HEK293 (cell line): ENCODE measurements around the gene RORC.

Experiments
- CTCF ChIA-PET: fragments of 350-600 bp; formaldehyde crosslinking; extraction: SDS; loops from one replicate; lab custom pipeline; 2021; ENCODE audit warnings: antibody characterized with exemption; lab: Yijun Ruan, JAX
- POLR2A ChIA-PET: fragments of 300-600 bp; formaldehyde crosslinking; extraction: SDS; loops from one replicate; lab custom pipeline; 2020; ENCODE audit warnings: antibody characterized with exemption, inconsistent platforms; lab: Yijun Ruan, JAX
- H3K27ac ChIP-seq: fragments of 200-500 bp; sonication (Bioruptor generic); 2 replicates; pipeline ENCODE4 v1.5.1; 2014; ENCODE audit warnings: low read depth, low read length, control low read depth, inconsistent platforms; ENCODE audit errors: extremely low read depth
- H3K36me3 ChIP-seq, 2 experiments: fragments of 200-500 bp in 1 of 2; sonication (Bioruptor generic) in 1 of 2; 1 replicate in 1 of 2; 2 replicates in 1 of 2; pipeline ENCODE4 v1.5.1; 2014 to 2017; ENCODE audit warnings: inconsistent platforms in 2 of 2, low read length in 2 of 2; ENCODE audit not compliant: control insufficient read depth in 2 of 2, insufficient read depth in 1 of 2
- H3K4me1 ChIP-seq: fragments of 200-500 bp; sonication (Bioruptor generic); 2 replicates; pipeline ENCODE4 v1.5.1; 2014; ENCODE audit warnings: mild to moderate bottlenecking, low read length, inconsistent platforms; ENCODE audit not compliant: control insufficient read depth, insufficient read depth
- H3K4me3 ChIP-seq: 2 replicates; pipeline ENCODE4 v1.5.1; 2011; ENCODE audit warnings: low read depth, mild to moderate bottlenecking, control low read depth, low read length, moderate library complexity
- H3K9me3 ChIP-seq: fragments of 200-500 bp; sonication (Bioruptor generic); 2 replicates; pipeline ENCODE4 v1.5.1; 2014; ENCODE audit warnings: low read depth, low read length, inconsistent platforms; ENCODE audit not compliant: control insufficient read depth, insufficient read depth
- KLF9 ChIP-seq: fragments of 450-650 bp; formaldehyde crosslinking; IDR thresholded peaks from 2 replicates; pipeline ENCODE4 v1.5.1; 2016; ENCODE audit warnings: missing biosample characterization, missing genetic modification characterization, low read depth
- ZBTB10 ChIP-seq: fragments of 450-650 bp; formaldehyde crosslinking; IDR thresholded peaks from 2 replicates; pipeline ENCODE4 v1.5.1; 2016; ENCODE audit warnings: missing biosample characterization, missing genetic modification characterization
- ZBTB17 ChIP-seq: fragments of 450-650 bp; formaldehyde crosslinking; IDR thresholded peaks from 2 replicates; pipeline ENCODE4 v1.5.1; 2016; ENCODE audit warnings: missing biosample characterization, missing genetic modification characterization
- ZBTB20 ChIP-seq: fragments of 450-650 bp; formaldehyde crosslinking; IDR thresholded peaks from 2 replicates; pipeline ENCODE4 v1.5.1; 2016; ENCODE audit warnings: missing biosample characterization, missing genetic modification characterization
- ZFP41 ChIP-seq: fragments of 450-650 bp; formaldehyde crosslinking; IDR thresholded peaks from 2 replicates; pipeline ENCODE4 v1.5.1; 2016; ENCODE audit warnings: missing biosample characterization, missing genetic modification characterization, borderline replicate concordance
- ZNF169 ChIP-seq: fragments of 450-650 bp; formaldehyde crosslinking; IDR thresholded peaks from 2 replicates; pipeline ENCODE4 v1.5.1; 2016; ENCODE audit warnings: missing biosample characterization, missing genetic modification characterization
- ZNF433 ChIP-seq: fragments of 450-650 bp; formaldehyde crosslinking; IDR thresholded peaks from 2 replicates; pipeline ENCODE4 v1.5.1; 2016; ENCODE audit warnings: missing biosample characterization, missing genetic modification characterization, low read depth
- ZNF549 ChIP-seq: fragments of 450-650 bp; IDR thresholded peaks from 2 replicates; pipeline ENCODE4 v1.5.1; 2018; ENCODE audit warnings: missing biosample characterization, missing genetic modification characterization, mild to moderate bottlenecking, inconsistent platforms, moderate library complexity
- ZNF558 ChIP-seq: fragments of 450-650 bp; formaldehyde crosslinking; IDR thresholded peaks from 2 replicates; pipeline ENCODE4 v1.5.1; 2016; ENCODE audit warnings: missing biosample characterization, missing genetic modification characterization
- ZNF571 ChIP-seq: fragments of 450-650 bp; formaldehyde crosslinking; IDR thresholded peaks from 2 replicates; pipeline ENCODE4 v1.5.0; 2017; ENCODE audit warnings: missing biosample characterization, missing genetic modification characterization
- ZNF580 ChIP-seq: fragments of 450-650 bp; formaldehyde crosslinking; IDR thresholded peaks from 2 replicates; pipeline ENCODE4 v1.5.1; 2016; ENCODE audit warnings: missing biosample characterization, missing genetic modification characterization
- ZNF600 ChIP-seq: fragments of 450-650 bp; formaldehyde crosslinking; IDR thresholded peaks from 2 replicates; pipeline ENCODE4 v1.5.1; 2016; ENCODE audit warnings: missing biosample characterization, missing genetic modification characterization
- ZNF843 ChIP-seq: fragments of 450-650 bp; formaldehyde crosslinking; IDR thresholded peaks from 2 replicates; pipeline ENCODE4 v1.5.1; 2016; ENCODE audit warnings: missing biosample characterization, missing genetic modification characterization
- TF ChIP-seq, protein P1 (sequence below): fragments of 450-650 bp; formaldehyde crosslinking; IDR thresholded peaks from 2 replicates; pipeline ENCODE4 v1.5.1; 2017; ENCODE audit warnings: missing biosample characterization, mild to moderate bottlenecking, missing genetic modification characterization, moderate library complexity
- TF ChIP-seq, protein P2 (sequence below): fragments of 450-650 bp; formaldehyde crosslinking; IDR thresholded peaks from 2 replicates; pipeline ENCODE4 v1.5.1; 2016; ENCODE audit warnings: missing biosample characterization, missing genetic modification characterization
- TF ChIP-seq, protein P3 (sequence below): fragments of 450-650 bp; formaldehyde crosslinking; IDR thresholded peaks from 2 replicates; pipeline ENCODE4 v1.5.1; 2016; ENCODE audit warnings: missing biosample characterization, missing genetic modification characterization
- TF ChIP-seq, protein P4 (sequence below): fragments of 450-650 bp; formaldehyde crosslinking; conservative IDR thresholded peaks from 2 replicates; pipeline ENCODE4 v1.5.1; 2016; ENCODE audit warnings: low read depth, missing biosample characterization, missing genetic modification characterization
- TF ChIP-seq, protein P5 (sequence below): fragments of 450-650 bp; IDR thresholded peaks from 2 replicates; pipeline ENCODE4 v1.5.1; 2018; ENCODE audit warnings: missing biosample characterization, mild to moderate bottlenecking, missing genetic modification characterization

The RORC gene

GRCh38 chr1:151790940-151791651 lies 40.5 kb downstream of the RORC start (continued):
- 0 out of 2 replicates have a peak, but pooled peaks have one; percentile 34 for TF ChIP-seq ZBTB10 (tag by site-specific recombination)
- TF ChIP-seq, protein P1, sequence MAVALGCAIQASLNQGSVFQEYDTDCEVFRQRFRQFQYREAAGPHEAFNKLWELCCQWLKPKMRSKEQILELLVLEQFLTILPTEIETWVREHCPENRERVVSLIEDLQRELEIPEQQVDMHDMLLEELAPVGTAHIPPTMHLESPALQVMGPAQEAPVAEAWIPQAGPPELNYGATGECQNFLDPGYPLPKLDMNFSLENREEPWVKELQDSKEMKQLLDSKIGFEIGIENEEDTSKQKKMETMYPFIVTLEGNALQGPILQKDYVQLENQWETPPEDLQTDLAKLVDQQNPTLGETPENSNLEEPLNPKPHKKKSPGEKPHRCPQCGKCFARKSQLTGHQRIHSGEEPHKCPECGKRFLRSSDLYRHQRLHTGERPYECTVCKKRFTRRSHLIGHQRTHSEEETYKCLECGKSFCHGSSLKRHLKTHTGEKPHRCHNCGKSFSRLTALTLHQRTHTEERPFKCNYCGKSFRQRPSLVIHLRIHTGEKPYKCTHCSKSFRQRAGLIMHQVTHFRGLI (tag by site-specific recombination): no peak

DNA sequence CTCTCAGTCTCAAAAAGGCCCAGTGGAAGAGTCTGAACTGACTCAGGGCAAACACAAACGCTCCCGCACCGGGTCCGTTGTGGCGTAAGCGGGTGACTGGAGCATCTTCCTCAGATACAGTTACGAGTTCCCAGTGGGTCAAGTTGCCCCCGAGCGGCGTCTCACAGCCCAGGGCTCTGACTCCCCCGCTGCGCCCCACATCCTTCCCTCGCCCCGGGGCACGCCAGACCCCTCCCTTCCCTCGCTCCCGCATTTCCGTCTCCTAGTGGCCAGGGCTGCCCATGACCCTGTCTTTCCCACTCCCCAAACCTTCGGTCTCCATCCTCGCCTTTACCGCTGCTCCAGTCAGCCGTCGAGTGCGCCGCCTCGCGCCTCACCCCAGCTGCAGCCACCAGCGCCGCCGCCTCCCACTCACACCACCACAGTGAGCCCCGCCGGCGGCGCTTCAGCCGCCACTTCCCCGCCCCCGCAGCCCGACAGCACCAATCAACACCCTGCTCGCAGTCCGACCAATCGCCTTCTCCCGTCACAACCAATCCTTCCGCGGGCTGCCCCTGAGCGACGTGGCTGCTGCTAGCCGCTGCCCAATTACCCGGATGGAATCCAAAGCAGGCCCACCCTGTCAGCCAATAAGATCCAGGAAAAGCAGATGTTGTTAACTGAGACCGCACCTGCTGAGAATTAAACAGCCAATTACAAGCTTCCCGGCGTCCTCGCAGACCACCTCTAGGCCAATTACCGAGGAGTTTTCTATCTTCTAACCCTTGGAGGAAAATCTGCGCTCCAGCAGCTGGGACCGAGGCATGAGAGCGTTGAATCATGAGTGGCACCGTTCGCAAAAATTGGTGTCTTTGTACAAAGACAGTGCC lies 41.3 kb downstream of the RORC start, which contains the start of gene TDRKH:
Gene TDRKH, minus strand, starts transcription at position 430 of the 869 bp plus-strand sequence. CDS start 7,478 bp downstream, outside the sequence.
- Histone ChIP-seq H3K36me3 (no peaks in the 10 kb centered on the region), H3K9me3 (no peaks in the 10 kb centered on the region), H3K27ac (peak within 1 kb of the TSS; percentile 12), H3K4me1 (no peaks in the 10 kb centered on the region), H3K4me3 (peak within 1 kb of the TSS; percentile 51)
- ChIA-PET POLR2A (interaction anchor here (0.6 to 2.7 kb wide), 7 partner anchors 13 to 279 kb away, joined by 3 to 11 read pairs (median 3); partner anchors contain the start of genes CGN, MRPL9 and TUFT1), CTCF (interaction anchor here (0.7 to 1.5 kb wide), 7 partner anchors 11 to 450 kb away, joined by 3 to 6 read pairs (median 3); no protein-coding TSS in a partner anchor)
- TF ChIP-seq, protein P2, sequence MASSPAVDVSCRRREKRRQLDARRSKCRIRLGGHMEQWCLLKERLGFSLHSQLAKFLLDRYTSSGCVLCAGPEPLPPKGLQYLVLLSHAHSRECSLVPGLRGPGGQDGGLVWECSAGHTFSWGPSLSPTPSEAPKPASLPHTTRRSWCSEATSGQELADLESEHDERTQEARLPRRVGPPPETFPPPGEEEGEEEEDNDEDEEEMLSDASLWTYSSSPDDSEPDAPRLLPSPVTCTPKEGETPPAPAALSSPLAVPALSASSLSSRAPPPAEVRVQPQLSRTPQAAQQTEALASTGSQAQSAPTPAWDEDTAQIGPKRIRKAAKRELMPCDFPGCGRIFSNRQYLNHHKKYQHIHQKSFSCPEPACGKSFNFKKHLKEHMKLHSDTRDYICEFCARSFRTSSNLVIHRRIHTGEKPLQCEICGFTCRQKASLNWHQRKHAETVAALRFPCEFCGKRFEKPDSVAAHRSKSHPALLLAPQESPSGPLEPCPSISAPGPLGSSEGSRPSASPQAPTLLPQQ (tag by site-specific recombination): peak; percentile 93
- TF ChIP-seq KLF9 (tag by site-specific recombination) (peak; percentile 78), ZNF600 (tag by site-specific recombination) (peak; percentile 94), ZFP41 (tag by site-specific recombination) (no peak), ZNF433 (no peak), ZNF169 (tag by site-specific recombination) (no peak; the same call in 1 of the 2 replicates), ZNF571 (tag by site-specific recombination) (no peak), ZNF549 (tag by site-specific recombination) (no peak), ZBTB17 (peak; percentile 96), ZNF843 (tag by site-specific recombination) (peak; percentile 81), ZNF558 (no peak), ZBTB20 (tag by site-specific recombination) (peak; percentile 74), ZNF580 (tag by site-specific recombination) (peak; percentile 59; the same call in 1 of the 2 replicates)
- TF ChIP-seq, protein P3, sequence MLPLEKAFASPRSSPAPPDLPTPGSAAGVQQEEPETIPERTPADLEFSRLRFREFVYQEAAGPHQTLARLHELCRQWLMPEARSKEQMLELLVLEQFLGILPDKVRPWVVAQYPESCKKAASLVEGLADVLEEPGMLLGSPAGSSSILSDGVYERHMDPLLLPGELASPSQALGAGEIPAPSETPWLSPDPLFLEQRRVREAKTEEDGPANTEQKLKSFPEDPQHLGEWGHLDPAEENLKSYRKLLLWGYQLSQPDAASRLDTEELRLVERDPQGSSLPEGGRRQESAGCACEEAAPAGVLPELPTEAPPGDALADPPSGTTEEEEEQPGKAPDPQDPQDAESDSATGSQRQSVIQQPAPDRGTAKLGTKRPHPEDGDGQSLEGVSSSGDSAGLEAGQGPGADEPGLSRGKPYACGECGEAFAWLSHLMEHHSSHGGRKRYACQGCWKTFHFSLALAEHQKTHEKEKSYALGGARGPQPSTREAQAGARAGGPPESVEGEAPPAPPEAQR: no peak
- TF ChIP-seq, protein P4, sequence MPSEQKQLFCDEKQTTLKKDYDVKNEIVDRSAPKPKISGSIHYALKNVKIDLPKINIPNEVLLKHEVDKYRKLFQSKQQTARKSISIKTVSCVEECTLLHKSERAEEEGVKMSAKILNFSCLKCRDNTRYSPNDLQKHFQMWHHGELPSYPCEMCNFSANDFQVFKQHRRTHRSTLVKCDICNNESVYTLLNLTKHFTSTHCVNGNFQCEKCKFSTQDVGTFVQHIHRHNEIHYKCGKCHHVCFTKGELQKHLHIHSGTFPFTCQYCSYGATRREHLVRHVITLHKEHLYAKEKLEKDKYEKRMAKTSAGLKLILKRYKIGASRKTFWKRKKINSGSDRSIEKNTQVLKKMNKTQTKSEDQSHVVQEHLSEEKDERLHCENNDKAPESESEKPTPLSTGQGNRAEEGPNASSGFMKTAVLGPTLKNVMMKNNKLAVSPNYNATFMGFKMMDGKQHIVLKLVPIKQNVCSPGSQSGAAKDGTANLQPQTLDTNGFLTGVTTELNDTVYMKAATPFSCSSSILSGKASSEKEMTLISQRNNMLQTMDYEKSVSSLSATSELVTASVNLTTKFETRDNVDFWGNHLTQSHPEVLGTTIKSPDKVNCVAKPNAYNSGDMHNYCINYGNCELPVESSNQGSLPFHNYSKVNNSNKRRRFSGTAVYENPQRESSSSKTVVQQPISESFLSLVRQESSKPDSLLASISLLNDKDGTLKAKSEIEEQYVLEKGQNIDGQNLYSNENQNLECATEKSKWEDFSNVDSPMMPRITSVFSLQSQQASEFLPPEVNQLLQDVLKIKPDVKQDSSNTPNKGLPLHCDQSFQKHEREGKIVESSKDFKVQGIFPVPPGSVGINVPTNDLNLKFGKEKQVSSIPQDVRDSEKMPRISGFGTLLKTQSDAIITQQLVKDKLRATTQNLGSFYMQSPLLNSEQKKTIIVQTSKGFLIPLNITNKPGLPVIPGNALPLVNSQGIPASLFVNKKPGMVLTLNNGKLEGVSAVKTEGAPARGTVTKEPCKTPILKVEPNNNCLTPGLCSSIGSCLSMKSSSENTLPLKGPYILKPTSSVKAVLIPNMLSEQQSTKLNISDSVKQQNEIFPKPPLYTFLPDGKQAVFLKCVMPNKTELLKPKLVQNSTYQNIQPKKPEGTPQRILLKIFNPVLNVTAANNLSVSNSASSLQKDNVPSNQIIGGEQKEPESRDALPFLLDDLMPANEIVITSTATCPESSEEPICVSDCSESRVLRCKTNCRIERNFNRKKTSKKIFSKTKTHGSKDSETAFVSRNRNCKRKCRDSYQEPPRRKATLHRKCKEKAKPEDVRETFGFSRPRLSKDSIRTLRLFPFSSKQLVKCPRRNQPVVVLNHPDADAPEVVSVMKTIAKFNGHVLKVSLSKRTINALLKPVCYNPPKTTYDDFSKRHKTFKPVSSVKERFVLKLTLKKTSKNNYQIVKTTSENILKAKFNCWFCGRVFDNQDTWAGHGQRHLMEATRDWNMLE: 0 out of 2 replicates have a peak, but pooled peaks have one; percentile 14
- TF ChIP-seq, protein P5, sequence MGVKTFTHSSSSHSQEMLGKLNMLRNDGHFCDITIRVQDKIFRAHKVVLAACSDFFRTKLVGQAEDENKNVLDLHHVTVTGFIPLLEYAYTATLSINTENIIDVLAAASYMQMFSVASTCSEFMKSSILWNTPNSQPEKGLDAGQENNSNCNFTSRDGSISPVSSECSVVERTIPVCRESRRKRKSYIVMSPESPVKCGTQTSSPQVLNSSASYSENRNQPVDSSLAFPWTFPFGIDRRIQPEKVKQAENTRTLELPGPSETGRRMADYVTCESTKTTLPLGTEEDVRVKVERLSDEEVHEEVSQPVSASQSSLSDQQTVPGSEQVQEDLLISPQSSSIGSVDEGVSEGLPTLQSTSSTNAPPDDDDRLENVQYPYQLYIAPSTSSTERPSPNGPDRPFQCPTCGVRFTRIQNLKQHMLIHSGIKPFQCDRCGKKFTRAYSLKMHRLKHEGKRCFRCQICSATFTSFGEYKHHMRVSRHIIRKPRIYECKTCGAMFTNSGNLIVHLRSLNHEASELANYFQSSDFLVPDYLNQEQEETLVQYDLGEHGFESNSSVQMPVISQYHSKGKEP (tag by site-specific recombination): no peak
